Measurements from ENCODE around the gene MAP3K7.
"Not testable (repeated sequence)": the region's sequence is repeated elsewhere in the genome, so short reads cannot be mapped to it uniquely, and the experiment has no call there.

The MAP3K7 gene

GRCh38 chr6:90578894-90579549 lies 7.8 kb downstream of the MAP3K7 start:
- DNase-seq (ENCODE audit: low spot score): no peak

DNA sequence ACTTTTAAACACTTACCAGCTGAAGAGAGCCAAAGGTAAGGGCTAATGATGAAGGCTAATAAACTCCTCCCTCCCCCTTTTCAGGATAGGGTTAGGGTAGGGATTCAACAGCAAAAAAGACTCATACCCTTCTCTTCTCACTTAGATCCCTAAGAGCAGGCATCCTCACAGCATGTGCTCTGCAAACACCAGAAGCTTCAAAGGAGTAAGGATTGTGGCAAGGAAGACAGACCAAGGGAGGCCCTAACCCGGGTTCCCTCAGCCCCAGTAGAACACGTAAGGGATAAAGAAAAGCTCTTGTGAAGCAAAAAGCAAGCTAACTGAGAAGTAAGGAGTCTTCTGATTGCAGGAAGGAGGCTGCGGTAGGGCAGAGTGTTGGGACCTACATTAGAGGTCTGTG lies 11.6 kb downstream of the MAP3K7 start:
- DNase-seq (ENCODE audit: low spot score): no peak

DNA sequence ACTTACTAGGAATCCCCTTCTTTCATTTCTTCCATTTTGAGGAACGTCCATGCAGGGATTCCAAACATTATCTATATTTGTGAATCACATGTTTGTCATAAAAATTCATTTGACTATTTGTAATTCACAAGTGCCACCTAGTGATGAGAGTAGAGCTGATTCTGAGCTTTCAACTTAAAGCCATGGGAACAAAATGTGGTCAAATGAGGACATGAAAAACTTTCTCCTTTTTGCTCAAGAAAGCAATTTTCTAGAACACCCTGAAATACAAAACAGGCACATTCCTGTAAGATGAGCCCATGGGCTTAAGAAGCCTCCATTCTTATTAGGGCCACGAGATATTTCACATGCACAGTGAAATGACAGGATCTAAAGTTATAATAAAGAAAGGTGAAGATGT lies 12.3 kb downstream of the MAP3K7 start:
- DNase-seq (ENCODE audit: low spot score): no peak

GRCh38 chr6:90573624-90574023 lies 13.2 kb downstream of the MAP3K7 start:
- no peak for DNase-seq (ENCODE audit: low spot score)

DNA sequence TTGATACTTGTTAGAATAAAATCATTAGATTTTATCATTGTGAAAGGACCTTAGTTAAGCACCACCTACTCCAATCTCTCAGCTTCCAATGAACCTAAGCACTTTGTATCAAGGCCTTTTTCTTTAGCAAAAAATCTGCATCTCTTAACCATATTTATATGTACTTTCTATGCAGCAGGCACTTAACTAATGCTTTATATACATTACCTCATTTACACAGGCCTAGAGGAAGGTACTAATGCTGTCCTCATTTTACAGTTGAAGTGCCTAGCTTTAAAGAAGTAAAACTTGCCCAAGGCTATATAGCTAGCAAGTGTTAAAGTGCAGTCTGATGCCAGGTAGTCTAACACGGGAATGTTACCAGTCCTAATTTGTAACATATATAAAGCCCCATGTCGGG lies 14.0 kb downstream of the MAP3K7 start:
- DNase-seq (ENCODE audit: low spot score): no peak

DNA sequence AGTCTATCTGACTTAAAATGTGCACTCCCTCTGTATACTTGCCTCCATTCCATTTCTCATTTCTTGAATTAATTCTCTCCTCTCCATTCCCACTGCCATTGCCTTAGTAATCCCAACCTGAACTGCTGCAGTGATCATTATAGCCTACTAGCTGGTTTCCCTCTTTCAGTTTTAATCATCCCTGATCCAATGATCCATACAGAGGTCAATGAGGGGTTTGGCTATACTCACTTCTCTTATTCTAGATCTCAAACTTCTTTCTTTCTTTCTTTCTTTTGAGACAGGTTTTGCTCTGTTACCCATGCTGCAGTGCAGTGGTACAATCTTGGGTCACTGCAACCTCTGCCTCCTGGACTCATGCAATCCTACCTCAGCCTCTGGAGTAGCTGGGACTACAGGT lies 17.6 kb downstream of the MAP3K7 start:
- DNase-seq (ENCODE audit: low spot score): no peak

GRCh38 chr6:90567682-90568081 lies 19.2 kb downstream of the MAP3K7 start:
- DNase-seq (ENCODE audit: low spot score): not testable (repeated sequence)

DNA sequence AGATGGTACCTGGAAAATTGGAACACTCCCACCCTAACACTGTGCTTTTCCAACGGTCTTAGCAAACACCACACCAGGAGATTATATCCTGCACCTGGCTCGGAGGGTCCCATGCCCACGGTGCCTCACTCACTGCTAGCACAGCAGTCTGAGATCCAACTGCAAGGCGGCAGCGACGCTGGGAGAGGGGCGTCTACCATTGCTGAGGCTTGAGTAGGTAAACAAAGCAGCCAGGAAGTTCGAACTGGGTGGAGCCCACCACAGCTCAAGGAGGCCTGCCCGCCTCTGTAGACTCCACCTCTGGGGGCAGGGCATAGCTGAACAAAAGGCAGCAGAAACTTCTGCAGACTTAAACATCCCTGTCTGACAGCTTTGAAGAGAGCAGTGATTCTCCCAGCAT lies 24.5 kb downstream of the MAP3K7 start:
- DNase-seq (ENCODE audit: low spot score): not testable (repeated sequence)

- DNase-seq (ENCODE audit: low spot score): no peak
These were observed 26.9 kb downstream of the MAP3K7 start for GRCh38 chr6:90559931-90560330.

GRCh38 chr6:90557006-90557405 lies 29.9 kb downstream of the MAP3K7 start:
- DNase-seq (ENCODE audit: low spot score): no peak

DNA sequence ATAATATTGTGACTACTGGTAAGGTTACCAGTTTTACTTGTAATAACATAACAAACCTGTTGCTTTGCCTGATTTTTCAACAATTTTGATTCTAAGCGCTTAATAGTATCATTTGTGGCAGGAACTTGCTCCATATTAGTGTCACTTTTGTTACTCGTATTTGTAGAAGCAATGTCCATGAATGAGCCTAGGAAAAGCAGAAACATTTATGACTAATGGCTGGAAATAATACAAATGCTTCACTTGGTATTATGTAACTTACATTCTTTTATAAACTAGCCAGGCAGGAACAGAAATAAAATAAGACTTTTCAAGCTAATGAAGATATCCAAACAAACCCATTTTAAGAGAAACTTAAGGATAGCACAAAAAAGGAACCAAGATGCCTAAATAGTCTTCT lies 38.9 kb downstream of the MAP3K7 start:
- DNase-seq (ENCODE audit: low spot score): no peak

DNA sequence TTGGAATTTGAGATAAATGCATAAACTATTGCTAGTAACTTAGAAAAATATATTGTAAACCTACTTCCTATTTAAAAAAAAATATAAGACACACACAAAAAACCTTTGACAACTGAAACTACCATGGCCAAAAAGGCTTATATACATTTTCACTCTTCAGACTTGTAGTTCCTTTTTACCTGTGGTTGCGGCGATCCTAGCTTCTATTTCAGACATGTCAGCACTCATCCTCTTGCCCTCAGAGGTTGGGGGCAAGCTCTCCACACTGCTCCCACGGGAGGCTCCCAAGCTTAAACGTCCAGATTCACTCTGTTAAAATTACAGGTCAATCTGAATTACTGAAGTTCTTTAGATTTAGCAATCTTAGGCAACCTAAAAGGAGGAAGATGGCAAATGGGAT lies 39.8 kb downstream of the MAP3K7 start:
- no peak for DNase-seq (ENCODE audit: low spot score)

- no peak for DNase-seq (ENCODE audit: low spot score)
These were observed 41.4 kb downstream of the MAP3K7 start for GRCh38 chr6:90545448-90545847.

GRCh38 chr6:90544741-90545140 lies 42.1 kb downstream of the MAP3K7 start:
- DNase-seq (ENCODE audit: low spot score): no peak

- no peak for DNase-seq (ENCODE audit: low spot score)
These were observed 42.8 kb downstream of the MAP3K7 start for GRCh38 chr6:90544081-90544480.

- no peak for DNase-seq (ENCODE audit: low spot score)
These were observed 45.7 kb downstream of the MAP3K7 start for GRCh38 chr6:90541221-90541620.

- no peak for DNase-seq (ENCODE audit: low spot score)
These were observed 48.4 kb downstream of the MAP3K7 start for GRCh38 chr6:90538278-90539046.

DNA sequence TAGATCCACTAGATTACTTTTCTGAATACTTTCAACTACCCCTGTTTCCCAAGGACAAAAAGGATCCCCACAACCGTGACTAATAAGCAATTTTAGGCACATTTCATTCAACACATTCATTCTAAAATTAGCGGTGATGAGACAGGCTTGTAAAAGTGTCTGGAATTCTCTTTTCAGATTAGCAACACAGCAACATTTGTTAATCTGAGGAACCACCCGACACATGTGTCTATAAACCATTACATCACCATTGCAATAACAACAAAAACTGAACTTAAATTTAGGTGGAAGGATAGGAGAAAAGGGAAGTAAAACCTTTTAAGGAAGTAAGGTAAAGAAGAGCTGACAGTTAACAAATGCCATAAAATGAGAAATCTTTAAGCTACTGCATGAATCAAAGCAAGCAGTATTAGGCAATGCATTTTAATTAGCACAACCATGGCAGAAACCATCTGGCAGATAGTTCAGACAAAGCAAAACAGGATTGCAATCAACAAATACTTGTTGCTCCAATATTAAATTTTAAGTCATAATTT lies 49.1 kb downstream of the MAP3K7 start:
- no peak for DNase-seq (ENCODE audit: low spot score)

- DNase-seq (ENCODE audit: low spot score): no peak
These were observed 49.8 kb downstream of the MAP3K7 start for GRCh38 chr6:90537027-90537426.

DNA sequence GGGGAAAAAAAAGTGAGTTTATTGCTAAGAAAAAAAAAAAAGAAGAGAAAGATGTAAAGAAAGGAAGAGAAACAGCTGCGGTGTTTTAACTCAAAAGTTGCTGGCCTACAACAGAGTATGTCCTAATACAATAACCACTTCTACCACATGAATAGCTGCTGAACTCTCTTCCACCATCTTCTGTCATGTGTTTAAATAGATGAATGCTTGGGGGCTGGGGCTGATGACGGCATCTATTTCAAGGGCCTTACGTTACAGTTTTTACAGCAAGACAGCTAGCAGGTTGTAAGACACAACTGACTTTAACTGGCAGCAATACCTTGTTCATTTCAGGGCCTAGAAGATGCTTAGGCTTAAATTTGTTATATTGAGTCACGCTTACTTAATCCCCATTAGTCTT lies 50.4 kb downstream of the MAP3K7 start:
- DNase-seq (ENCODE audit: low spot score): no peak

GRCh38 chr6:90534337-90535025 lies 52.4 kb downstream of the MAP3K7 start:
- DNase-seq (ENCODE audit: low spot score): no peak

- DNase-seq (ENCODE audit: low spot score): no peak
These were observed 53.1 kb downstream of the MAP3K7 start for GRCh38 chr6:90533615-90534336.

All from AG08396 (cell line).